Cardiac muscle cell (in vitro differentiated cells and primary cell): Measurements from ENCODE around the gene SMAD3. TPM values are rescaled to one million over a fixed set of nuclear protein-coding genes. Genes with fewer than 3 reads are reported as not detected.

Experiments
- DNase-seq, 2 donors: peaks; one replicate each; pipeline versions ENCODE4 v3.0.0 to v3.0.0-alpha.2; 2010 to 2017; ENCODE audit warnings: low read depth in 1 of 2, low spot score in 1 of 2
- H3K27ac ChIP-seq: fragments of 200-600 bp; sonication (generic); 2 replicates; pipeline ENCODE4 v1.5.1; 2016
- H3K27me3 ChIP-seq: fragments of 200-600 bp; sonication (generic); 2 replicates; pipeline ENCODE4 v1.6.0; 2016; ENCODE audit warnings: control low read depth
- H3K36me3 ChIP-seq: fragments of 200-600 bp; sonication (generic); 2 replicates; pipeline ENCODE4 v1.5.1; 2016; ENCODE audit warnings: control low read depth
- H3K4me1 ChIP-seq: fragments of 200-600 bp; sonication (generic); 2 replicates; pipeline ENCODE4 v1.8.1; 2017; ENCODE audit warnings: low read depth, mild to moderate bottlenecking, mixed run types
- H3K4me3 ChIP-seq: fragments of 200-600 bp; sonication (generic); 2 replicates; pipeline ENCODE4 v1.5.1; 2016; ENCODE audit warnings: mild to moderate bottlenecking
- H3K9me3 ChIP-seq: fragments of 200-600 bp; sonication (generic); 2 replicates; pipeline ENCODE4 v1.5.1; 2017; ENCODE audit warnings: low read depth, mild to moderate bottlenecking, control low read depth
- polyA plus RNA-seq: library from polyadenylated mRNA; unstranded; fragments of >200 nt; fragmentation: Nextera tagmentation; extraction: Ambion mirVana; gene quantifications from 2 replicates; pipeline ENCODE4 v1.2.1, GENCODE V29; 2016
- total RNA-seq: library from RNA; depleted of rRNA; stranded (reverse); fragments of >200 nt; gene quantifications from 2 replicates; pipeline ENCODE4 v1.2.3, GENCODE V29; 2016
- TF ChIP-seq, protein P1 (sequence below): IDR thresholded peaks from 2 replicates; pipeline ENCODE4 v1.5.1; 2012; ENCODE audit warnings: low read depth, mild to moderate bottlenecking, low read length

The SMAD3 gene
- total and polyA plus RNA-seq, 2 experiments from 2014 or later = 16.3 to 29.2 TPM

DNA sequence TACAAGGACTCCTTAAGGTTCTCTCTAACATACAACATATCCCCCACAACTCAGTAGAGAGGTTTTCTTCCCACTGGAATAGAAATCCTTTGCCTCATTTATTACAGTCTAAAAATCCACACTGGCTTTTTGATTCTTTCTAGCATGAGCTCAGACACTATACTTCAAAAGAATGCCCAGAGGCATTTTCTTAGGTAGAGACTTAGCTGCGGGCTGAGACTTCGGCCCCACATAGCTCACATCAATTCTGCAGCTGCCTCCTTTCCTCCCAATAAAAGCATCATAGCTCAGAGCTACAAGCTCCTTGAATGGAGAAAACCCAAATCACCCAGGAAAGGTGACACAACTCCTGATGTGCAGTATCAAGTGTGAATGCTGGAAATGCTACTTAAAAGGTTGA, 136.7 kb downstream of the SMAD3 start:
- Histone ChIP-seq H3K27me3 (no peaks in the 10 kb centered on the region), H3K4me3 (no peak overlapping the region), H3K4me1 (peaks cover 16% of the 10 kb centered on the region), H3K27ac (peak overlapping the region; percentile 88), H3K9me3 (no peaks in the 10 kb centered on the region), H3K36me3 (no peaks in the 10 kb centered on the region)
- DNase-seq = no peak
- TF ChIP-seq, protein P1, sequence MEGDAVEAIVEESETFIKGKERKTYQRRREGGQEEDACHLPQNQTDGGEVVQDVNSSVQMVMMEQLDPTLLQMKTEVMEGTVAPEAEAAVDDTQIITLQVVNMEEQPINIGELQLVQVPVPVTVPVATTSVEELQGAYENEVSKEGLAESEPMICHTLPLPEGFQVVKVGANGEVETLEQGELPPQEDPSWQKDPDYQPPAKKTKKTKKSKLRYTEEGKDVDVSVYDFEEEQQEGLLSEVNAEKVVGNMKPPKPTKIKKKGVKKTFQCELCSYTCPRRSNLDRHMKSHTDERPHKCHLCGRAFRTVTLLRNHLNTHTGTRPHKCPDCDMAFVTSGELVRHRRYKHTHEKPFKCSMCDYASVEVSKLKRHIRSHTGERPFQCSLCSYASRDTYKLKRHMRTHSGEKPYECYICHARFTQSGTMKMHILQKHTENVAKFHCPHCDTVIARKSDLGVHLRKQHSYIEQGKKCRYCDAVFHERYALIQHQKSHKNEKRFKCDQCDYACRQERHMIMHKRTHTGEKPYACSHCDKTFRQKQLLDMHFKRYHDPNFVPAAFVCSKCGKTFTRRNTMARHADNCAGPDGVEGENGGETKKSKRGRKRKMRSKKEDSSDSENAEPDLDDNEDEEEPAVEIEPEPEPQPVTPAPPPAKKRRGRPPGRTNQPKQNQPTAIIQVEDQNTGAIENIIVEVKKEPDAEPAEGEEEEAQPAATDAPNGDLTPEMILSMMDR = no peak

DNA sequence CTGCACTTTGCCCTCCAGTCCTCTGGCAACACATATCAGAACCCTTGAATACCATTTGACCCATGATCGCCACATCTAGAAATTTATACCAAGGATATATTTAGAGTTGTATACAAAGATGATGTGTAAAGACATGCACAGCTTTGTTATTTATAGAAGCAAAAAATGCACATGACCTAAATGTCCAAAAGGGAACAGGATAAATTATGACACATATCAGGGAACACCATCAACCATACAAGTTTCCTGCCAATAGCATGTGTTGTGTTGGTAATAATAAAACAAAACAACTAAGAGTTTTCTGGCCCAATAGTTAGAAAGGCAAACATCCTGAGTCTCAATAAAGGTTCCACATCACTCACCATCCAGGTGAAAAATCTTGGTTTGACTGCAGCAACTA, 137.6 kb downstream of the SMAD3 start:
- TF ChIP-seq, protein P1 = no peak
- peaks cover 16% of the 10 kb centered on the region for H3K4me1 ChIP-seq
- H3K4me3 ChIP-seq = no peak overlapping the region
- H3K27ac ChIP-seq = no peak overlapping the region
- no peaks in the 10 kb centered on the region for H3K27me3 ChIP-seq
- H3K9me3 ChIP-seq = no peaks in the 10 kb centered on the region
- DNase-seq = no peak
- H3K36me3 ChIP-seq = peaks cover 3% of the 10 kb centered on the region

DNA sequence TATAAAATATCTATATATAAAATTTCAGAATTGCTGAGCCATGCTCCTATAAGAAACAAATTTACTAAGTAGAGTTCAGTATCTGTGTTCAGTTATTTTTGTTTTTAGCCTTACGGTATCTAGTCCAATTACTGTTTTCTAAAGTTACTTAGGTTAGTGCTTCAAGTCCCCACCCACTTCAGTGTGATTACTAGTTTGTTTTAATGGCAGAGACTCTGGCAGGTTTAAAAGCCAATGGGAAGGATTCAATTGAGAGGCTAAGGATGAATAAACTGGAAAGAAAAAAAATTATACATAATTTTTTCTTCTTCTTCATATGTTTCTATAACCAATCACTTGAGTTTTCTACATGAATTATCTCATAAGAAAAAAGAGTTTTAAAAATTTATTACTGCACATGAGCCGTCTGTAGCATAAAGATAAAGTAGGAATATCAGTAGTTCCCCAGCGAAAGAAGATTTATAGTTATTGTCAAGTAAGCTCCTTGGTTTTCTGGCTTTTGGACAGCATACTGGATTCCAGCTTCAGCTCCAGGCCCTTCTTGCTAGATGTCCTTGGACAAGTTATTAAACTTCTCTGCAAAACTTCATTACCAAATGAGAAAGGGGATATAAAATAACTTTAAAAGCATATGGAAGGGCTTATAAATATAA, 142.3 kb downstream of the SMAD3 start:
- Histone ChIP-seq H3K27me3 (no peaks in the 10 kb centered on the region), H3K36me3 (peaks cover 9% of the 10 kb centered on the region), H3K9me3 (no peaks in the 10 kb centered on the region)

DNA sequence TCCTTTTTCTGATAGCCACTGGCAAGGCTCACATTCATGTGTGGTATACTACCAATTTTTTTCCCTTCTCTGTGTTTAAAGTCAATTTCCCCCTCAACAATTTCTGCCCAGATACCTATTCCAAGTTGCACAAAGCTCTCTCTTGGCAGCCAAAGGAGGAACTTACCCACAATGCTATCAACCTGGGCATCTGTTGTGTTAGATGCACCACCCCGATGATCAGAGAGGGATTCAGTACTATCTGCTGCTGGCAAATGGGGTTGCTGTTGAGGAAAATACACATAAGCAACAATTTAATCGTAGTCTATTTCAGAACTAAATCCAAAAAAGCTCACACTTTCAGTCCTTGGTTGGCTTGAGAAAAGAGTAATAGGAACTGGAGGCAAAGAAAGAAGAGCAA, 143.0 kb downstream of the SMAD3 start:
- H3K9me3 ChIP-seq = no peaks in the 10 kb centered on the region
- no peak overlapping the region for H3K27ac ChIP-seq
- no peaks in the 10 kb centered on the region for H3K4me1 ChIP-seq
- no peaks in the 10 kb centered on the region for H3K27me3 ChIP-seq
- TF ChIP-seq, protein P1 = no peak
- no peak overlapping the region for H3K4me3 ChIP-seq
- H3K36me3 ChIP-seq = peaks cover 9% of the 10 kb centered on the region
- no peak for DNase-seq

More for the DNA sequence above, 142.3 kb downstream of the SMAD3 start:
- no peak overlapping the region for H3K4me3 ChIP-seq
- H3K4me1 ChIP-seq = no peaks in the 10 kb centered on the region
- no peak overlapping the region for H3K27ac ChIP-seq
- TF ChIP-seq, protein P1 = no peak
- DNase-seq = no peak

DNA sequence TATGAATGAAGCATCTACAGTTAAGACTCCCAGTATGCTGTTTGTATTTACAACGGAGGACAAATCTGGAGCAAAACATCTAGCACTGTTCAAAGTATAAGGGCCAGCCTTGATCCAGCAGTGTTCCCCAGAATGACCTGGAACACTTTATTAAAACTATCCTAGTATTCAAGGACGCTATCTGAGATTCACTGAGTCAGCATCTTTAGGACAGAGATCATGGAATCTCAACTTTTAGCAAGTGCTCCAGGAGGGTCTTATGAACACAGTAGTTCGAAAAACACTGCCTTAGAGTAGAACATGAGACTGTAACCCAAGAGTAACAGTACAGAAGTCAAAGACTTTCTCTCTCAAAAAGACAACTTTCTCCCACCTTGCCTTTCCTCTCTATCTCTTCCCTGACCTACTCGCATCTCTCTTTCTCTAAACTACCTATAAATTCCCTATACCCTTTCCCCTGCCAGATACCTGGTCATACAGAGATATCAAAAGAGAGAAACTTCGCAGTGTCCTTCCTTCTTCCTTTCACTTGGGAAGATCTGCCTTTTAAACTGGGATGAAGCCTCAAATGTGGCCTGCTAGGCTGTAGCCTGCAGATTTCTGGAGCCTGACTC, 145.3 kb downstream of the SMAD3 start:
- Histone ChIP-seq H3K27me3 (no peaks in the 10 kb centered on the region), H3K4me3 (no peak overlapping the region), H3K9me3 (no peaks in the 10 kb centered on the region), H3K27ac (no peak overlapping the region), H3K36me3 (peaks cover 9% of the 10 kb centered on the region), H3K4me1 (no peaks in the 10 kb centered on the region)
- TF ChIP-seq, protein P1 = no peak
- no peak for DNase-seq
